CMK (cell line): Measurements from ENCODE around the gene RNF31.

Experiments
- DNase-seq: peaks from one replicate; pipeline ENCODE4 v3.0.0-alpha.2; 2010; ENCODE audit warnings: low read depth

The RNF31 gene

DNA sequence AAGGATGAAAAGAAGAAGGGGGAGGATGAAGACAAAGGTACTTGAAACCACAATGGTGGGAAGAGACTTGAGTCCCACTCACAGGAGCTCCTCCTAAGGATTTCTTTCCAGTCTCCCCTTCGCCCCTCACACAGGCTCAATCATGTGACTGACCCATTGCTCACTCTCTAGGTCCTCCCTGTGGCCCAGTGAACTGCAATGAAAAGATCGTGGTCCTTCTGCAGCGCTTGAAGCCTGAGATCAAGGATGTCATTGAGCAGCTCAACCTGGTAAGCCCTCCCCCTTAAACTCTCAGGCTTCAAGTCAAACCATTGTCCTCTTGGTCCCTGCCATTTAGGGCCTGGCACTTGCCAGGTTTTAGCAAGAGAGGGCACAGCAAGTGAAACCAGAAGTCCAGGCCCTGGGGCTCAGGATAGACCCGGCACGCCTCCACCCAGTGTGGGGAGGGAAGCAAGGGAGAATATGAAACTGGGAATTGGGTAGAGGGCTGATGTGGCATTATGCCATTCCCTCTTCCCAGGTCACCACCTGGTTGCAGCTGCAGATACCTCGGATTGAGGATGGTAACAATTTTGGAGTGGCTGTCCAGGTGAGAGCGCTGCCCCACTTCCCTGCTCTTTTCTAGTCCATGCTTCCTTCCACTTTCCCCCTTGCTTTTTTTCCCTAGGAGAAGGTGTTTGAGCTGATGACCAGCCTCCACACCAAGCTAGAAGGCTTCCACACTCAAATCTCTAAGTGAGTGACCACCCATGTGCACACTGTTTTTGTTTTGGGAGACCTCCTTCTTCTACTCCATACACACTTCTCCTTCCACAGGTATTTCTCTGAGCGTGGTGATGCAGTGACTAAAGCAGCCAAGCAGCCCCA is 9.5 kb upstream of the RNF31 start:
- DNase-seq: no peak

- DNase-seq: no peak
Observed at GRCh38 chr14:24138396-24139271, 8.7 kb upstream of the RNF31 start.

GRCh38 chr14:24139272-24139934 is 7.9 kb upstream of the RNF31 start:
- DNase-seq: no peak

- peak; percentile 95 for DNase-seq
Observed at GRCh38 chr14:24141097-24141880, 6.0 kb upstream of the RNF31 start, which contains the start of gene EMC9. Gene EMC9 (minus strand): TSS chr14:24141591. CDS start chr14:24141304, 287 bp downstream.

GRCh38 chr14:24143511-24143910 is 3.8 kb upstream of the RNF31 start:
- DNase-seq: no peak

DNA sequence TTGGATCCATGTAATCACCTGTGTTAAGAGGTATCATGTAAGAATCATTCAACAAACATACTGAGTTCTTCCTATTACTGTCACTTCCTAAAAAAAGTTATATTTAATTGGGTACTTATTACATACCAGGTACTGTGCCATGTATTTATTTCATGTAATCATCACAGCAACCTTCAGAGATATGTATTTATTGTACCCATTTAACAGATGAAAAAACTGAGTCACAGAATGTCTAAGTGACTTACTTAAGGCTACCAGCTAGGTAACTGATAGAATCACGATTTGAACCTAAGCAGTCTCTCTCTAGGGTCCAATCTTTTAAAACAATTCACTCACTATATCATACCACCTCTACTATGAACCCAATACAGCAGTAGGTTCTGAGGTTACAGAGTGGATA is 2.8 kb upstream of the RNF31 start:
- no peak for DNase-seq

DNA sequence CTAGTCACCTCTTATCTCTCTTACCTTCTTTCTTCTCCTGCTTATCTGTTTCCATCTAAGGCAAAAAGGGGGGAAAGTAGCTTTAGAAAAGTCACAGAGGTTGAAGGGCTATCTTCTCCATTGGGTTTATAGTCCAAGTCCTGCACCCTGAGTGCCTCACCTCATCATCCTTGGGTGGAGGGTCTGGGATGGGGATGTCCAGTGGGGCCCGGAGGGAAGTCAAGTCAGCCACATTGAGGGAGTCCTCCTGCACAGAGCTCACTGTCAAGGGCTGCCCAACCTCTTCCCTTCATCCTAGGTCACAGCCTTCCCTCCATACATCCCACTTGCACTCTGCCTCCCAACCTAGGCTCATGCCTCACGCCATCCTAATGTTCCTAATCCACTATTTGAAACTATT is 2.1 kb upstream of the RNF31 start:
- DNase-seq: no peak

GRCh38 chr14:24145690-24146452 is 1.4 kb upstream of the RNF31 start:
- no peak for DNase-seq

DNA sequence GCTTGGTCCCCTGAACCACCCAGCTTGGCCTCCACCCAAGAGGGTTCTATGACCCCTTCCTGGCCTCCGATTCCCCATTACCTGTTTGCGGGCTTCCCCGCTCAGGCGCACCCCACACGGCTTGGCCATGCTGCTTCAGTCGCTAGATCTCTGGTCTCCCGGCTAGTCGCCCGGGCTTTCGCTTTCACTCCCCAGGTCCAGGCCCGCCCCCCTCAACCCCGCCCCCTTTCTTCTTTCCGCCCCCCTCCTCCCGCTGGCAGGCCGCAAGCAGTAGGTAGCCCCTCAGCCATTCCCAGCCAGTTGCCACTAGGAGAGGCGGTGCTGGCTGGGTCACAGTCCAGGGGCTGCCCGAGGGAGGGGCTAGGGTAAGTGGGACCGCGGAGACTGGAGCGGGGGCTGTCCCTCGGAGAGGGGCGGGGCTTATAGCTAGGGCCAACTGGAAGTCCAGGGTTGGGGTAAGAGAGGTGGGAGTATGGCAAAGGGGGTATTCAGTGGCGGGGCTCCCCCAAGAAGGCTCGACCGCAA is 783 bp upstream of the RNF31 start, which contains the start of gene PSME2:
Gene PSME2, minus strand, starts transcription at position 158 of the 525 bp plus-strand sequence. Its CDS starts 29 bp downstream, at position 129.
- peak; percentile 93 for DNase-seq

- DNase-seq: no peak
Observed at GRCh38 chr14:24147761-24148428, 597 bp downstream of the RNF31 start.

GRCh38 chr14:24149302-24149969 is 2.1 kb downstream of the RNF31 start:
- no peak for DNase-seq

DNA sequence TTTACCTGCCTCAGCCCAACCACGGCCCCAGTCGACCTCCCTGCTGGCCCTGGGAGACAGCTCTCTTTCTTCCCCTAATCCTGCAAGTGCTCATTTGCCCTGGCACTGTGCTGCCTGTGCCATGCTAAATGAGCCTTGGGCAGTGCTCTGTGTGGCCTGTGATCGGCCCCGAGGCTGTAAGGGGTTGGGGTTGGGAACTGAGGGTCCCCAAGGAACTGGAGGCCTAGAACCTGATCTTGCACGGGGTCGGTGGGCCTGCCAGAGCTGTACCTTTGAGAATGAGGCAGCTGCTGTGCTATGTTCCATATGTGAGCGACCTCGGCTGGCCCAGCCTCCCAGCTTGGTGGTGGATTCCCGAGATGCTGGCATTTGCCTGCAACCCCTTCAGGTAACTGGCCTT is 2.8 kb downstream of the RNF31 start:
- DNase-seq: no peak

GRCh38 chr14:24150567-24150966 is 3.3 kb downstream of the RNF31 start:
- DNase-seq: no peak

GRCh38 chr14:24150993-24151392 is 3.7 kb downstream of the RNF31 start:
- no peak for DNase-seq

GRCh38 chr14:24151404-24152080 is 4.2 kb downstream of the RNF31 start:
- no peak for DNase-seq

- no peak for DNase-seq
Observed at GRCh38 chr14:24155100-24155499, 7.8 kb downstream of the RNF31 start.

DNA sequence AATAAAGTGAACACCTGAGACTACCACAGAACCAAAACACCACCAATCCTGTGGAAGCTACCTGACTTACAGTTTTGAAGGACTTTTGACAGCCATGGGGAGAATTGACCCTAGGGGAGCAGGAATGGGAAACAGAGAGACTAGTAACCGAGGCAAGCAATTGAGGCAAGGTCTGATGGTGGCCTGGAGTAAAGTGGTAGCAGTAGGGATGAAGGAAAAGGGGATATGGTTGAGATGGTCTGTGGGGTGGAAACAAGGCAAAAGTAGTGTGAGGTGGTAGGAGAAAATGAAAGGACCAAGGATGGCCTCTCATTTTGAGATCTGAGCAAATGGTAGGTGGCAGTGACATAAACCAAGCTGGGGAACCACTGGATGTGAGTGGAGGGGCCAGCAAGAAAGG is 9.5 kb downstream of the RNF31 start:
- no peak for DNase-seq

DNA sequence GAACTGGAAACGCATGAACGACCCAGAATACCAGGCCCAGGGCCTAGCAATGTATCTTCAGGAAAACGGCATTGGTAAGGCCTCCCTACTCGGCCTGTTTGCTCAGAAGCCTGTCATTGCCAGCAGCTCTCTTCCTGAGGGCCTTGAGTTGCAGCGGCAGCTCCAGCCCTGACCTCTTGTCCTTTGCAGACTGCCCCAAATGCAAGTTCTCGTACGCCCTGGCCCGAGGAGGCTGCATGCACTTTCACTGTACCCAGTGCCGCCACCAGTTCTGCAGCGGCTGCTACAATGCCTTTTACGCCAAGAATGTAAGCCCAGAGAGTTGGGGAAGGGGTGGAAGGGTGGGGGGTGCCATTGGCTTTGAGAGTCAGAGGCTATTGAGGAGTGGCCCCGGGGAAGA is 10.0 kb downstream of the RNF31 start:
- no peak for DNase-seq
